ENCODE results near the gene ERP44. TPM values are rescaled to one million over a fixed set of nuclear protein-coding genes. Genes with fewer than 3 reads are reported as not detected.

ERP44 gene
- total RNA-seq, 4 donors from 2014 or later: 12.1 to 13.3 (median 12.7) TPM

DNA sequence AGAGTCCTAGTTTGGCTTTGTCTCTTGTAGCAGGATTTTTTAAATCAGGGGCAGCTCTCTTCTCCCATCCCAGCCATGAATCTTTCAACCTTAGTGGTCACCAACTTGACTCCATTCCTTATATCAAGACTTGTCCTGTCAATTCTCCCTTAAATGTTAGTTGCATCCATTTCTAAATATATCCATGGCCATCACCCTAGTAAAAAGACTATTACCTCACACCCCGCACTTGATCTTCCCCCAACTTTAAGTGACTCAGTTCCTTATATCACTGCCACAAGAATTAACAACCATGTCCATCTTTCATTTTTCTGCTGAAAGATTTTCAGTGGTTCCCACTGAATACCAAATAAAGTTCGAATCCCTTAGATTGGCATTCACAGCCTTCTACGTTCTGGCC lies 125.3 kb downstream of the ERP44 start:
- no peaks in the 10 kb centered on the region for H3K9me3 ChIP-seq
- 93% methylated on average over 3 of the region's 3 CpGs for WGBS
- H3K27ac ChIP-seq (replicated peaks in 1 of 4): no peak overlapping the region
- TF ChIP-seq POLR2AphosphoS5 (IDR thresholded peaks at IDR 0.05) (no peak), EP300 (IDR thresholded peaks at IDR 0.05) (no peak), POLR2A (IDR thresholded peaks at IDR 0.05; ENCODE audit: low read depth) (no peak)
- TF ChIP-seq, protein P1, sequence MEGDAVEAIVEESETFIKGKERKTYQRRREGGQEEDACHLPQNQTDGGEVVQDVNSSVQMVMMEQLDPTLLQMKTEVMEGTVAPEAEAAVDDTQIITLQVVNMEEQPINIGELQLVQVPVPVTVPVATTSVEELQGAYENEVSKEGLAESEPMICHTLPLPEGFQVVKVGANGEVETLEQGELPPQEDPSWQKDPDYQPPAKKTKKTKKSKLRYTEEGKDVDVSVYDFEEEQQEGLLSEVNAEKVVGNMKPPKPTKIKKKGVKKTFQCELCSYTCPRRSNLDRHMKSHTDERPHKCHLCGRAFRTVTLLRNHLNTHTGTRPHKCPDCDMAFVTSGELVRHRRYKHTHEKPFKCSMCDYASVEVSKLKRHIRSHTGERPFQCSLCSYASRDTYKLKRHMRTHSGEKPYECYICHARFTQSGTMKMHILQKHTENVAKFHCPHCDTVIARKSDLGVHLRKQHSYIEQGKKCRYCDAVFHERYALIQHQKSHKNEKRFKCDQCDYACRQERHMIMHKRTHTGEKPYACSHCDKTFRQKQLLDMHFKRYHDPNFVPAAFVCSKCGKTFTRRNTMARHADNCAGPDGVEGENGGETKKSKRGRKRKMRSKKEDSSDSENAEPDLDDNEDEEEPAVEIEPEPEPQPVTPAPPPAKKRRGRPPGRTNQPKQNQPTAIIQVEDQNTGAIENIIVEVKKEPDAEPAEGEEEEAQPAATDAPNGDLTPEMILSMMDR (IDR thresholded peaks at IDR 0.05): no peak
- H3K36me3 ChIP-seq: peaks cover 0 to 57% (median 23%) of the 10 kb centered on the region in 4 donors
- intact Hi-C loops (cut with DNase I): no loop called here
- no peak overlapping the region for H3K4me3 ChIP-seq
- H3K27me3 ChIP-seq: no peaks in the 10 kb centered on the region
- DNase-seq (ENCODE audit: extremely low spot score): no peak
- H3K4me1 ChIP-seq: no peaks in the 10 kb centered on the region

DNA sequence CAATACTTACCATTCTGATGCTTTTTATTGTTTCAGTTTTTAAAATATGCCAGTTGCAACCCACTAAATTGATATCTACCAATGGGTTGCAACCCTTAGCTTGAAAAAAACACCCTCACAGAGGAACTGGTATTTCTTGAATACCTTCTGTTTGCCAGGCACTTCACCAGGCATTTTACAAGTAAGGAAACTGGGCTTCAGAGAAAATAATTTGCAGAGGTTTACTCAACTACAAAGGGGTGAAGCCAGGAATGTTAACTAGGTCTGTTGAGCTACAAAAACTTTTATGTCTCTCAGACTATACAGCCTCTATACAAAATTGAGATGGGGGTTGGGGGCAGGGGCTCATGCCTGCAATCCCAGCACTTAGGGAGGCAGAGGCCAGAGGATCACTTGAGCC lies 127.4 kb downstream of the ERP44 start:
- no peak for DNase-seq (ENCODE audit: extremely low spot score)
- Histone ChIP-seq H3K36me3 (peaks cover 0 to 60% (median 27%) of the 10 kb centered on the region in 4 donors), H3K4me3 (no peak overlapping the region), H3K27me3 (no peaks in the 10 kb centered on the region), H3K4me1 (no peaks in the 10 kb centered on the region), H3K27ac (replicated peaks in 1 of 4) (no peak overlapping the region), H3K9me3 (no peaks in the 10 kb centered on the region)
- no peak for TF ChIP-seq EP300 (IDR thresholded peaks at IDR 0.05)
- TF ChIP-seq POLR2AphosphoS5 (IDR thresholded peaks at IDR 0.05): no peak
- no peak for TF ChIP-seq POLR2A (IDR thresholded peaks at IDR 0.05; ENCODE audit: low read depth)
- TF ChIP-seq, protein P1 (IDR thresholded peaks at IDR 0.05): no peak
- intact Hi-C loops (cut with DNase I): no loop called here

GRCh38 chr9:99970481-99970880 lies 128.3 kb downstream of the ERP44 start:
- TF ChIP-seq, protein P1 (IDR thresholded peaks at IDR 0.05): no peak
- TF ChIP-seq EP300 (IDR thresholded peaks at IDR 0.05): no peak
- TF ChIP-seq POLR2A (IDR thresholded peaks at IDR 0.05; ENCODE audit: low read depth): no peak
- TF ChIP-seq POLR2AphosphoS5 (IDR thresholded peaks at IDR 0.05): no peak
- H3K36me3 ChIP-seq: peaks cover 0 to 55% (median 27%) of the 10 kb centered on the region in 4 donors
- intact Hi-C loops (cut with DNase I): no loop called here
- H3K9me3 ChIP-seq: no peaks in the 10 kb centered on the region
- DNase-seq (ENCODE audit: extremely low spot score): no peak
- no peaks in the 10 kb centered on the region for H3K4me1 ChIP-seq
- WGBS: 98% methylated on average over 2 of the region's 2 CpGs
- H3K27me3 ChIP-seq: no peaks in the 10 kb centered on the region
- H3K4me3 ChIP-seq: no peak overlapping the region
- H3K27ac ChIP-seq (replicated peaks in 1 of 4): no peak overlapping the region

DNA sequence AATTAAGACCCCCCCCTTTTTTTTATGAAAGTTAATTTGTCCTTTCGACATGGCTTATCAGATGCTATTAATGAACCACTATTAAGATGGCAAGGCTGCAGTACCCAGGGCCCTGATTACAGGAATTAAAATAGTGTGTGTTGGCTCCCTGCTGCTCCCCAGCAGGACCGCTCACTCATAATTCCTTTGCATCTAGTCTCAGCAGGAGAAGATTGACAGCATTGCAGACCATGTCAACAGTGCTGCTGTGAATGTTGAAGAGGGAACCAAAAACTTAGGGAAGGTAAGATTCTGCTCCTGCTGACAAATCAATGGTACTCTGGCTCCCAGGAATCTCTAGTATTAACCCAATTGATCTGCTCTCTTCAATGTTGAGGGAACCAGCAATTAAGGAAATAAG lies 131.3 kb downstream of the ERP44 start:
- no peak overlapping the region for H3K4me3 ChIP-seq
- no peak overlapping the region for H3K27ac ChIP-seq (replicated peaks in 1 of 4)
- peaks cover 0 to 48% (median 29%) of the 10 kb centered on the region in 4 donors for H3K36me3 ChIP-seq
- WGBS: 93% methylated on average over 2 of the region's 2 CpGs
- no peak for DNase-seq (ENCODE audit: extremely low spot score)
- no peaks in the 10 kb centered on the region for H3K27me3 ChIP-seq
- intact Hi-C loops (cut with DNase I): no loop called here
- no peaks in the 10 kb centered on the region for H3K4me1 ChIP-seq
- TF ChIP-seq EP300 (IDR thresholded peaks at IDR 0.05): no peak
- TF ChIP-seq, protein P1 (IDR thresholded peaks at IDR 0.05): no peak
- no peak for TF ChIP-seq POLR2A (IDR thresholded peaks at IDR 0.05; ENCODE audit: low read depth)
- no peak for TF ChIP-seq POLR2AphosphoS5 (IDR thresholded peaks at IDR 0.05)
- no peaks in the 10 kb centered on the region for H3K9me3 ChIP-seq

- H3K4me3 ChIP-seq: no peak overlapping the region
- no peak for DNase-seq (ENCODE audit: extremely low spot score)
- intact Hi-C loops (cut with DNase I): no loop called here
- H3K9me3 ChIP-seq: no peaks in the 10 kb centered on the region
- TF ChIP-seq EP300 (IDR thresholded peaks at IDR 0.05) (no peak), POLR2A (IDR thresholded peaks at IDR 0.05; ENCODE audit: low read depth) (no peak), POLR2AphosphoS5 (IDR thresholded peaks at IDR 0.05) (no peak)
- TF ChIP-seq, protein P1 (IDR thresholded peaks at IDR 0.05): no peak
- no peaks in the 10 kb centered on the region for H3K4me1 ChIP-seq
- WGBS: 76% methylated on average over 2 of the region's 2 CpGs
- H3K36me3 ChIP-seq: peaks cover 0 to 51% (median 32%) of the 10 kb centered on the region in 4 donors
- no peak overlapping the region for H3K27ac ChIP-seq (replicated peaks in 1 of 4)
- no peaks in the 10 kb centered on the region for H3K27me3 ChIP-seq
These were observed 132.1 kb downstream of the ERP44 start for GRCh38 chr9:99966716-99967115.

All from esophagus muscularis mucosa (tissue), 4 donors.